ENCODE data around the gene MBD5. TPM values are rescaled to one million over a fixed set of nuclear protein-coding genes. Genes with fewer than 3 reads are reported as not detected.

The MBD5 gene
- polyA plus RNA-seq, 1 of the 3 experiments (the other 2 are of a cell fraction), result 7.4 TPM

GRCh38 chr2:148350199-148350598 is 329.3 kb downstream of the MBD5 start:
- WGBS (ENCODE audit: low lambda C conversion rate), result 65% methylated on average over 1 of the region's 1 CpG
- no peaks in the 10 kb centered on the region for H3K9me3 ChIP-seq
- H4K20me1 ChIP-seq (ENCODE audit: insufficient read depth), result no peaks in the 10 kb centered on the region
- no peak overlapping the region for H2AFZ ChIP-seq (ENCODE audit: low read depth)
- no peak overlapping the region for H3K4me2 ChIP-seq
- ChIA-PET CTCF (interaction anchor here (0.9 kb wide), 1 partner anchor 10 kb away, joined by 3 read pairs; no protein-coding TSS in a partner anchor), POLR2A (no interaction called here)
- DNase-seq, result peak; percentile 8
- H3F3A ChIP-seq (replicated peaks; ENCODE audit: insufficient read depth), result no peaks in the 10 kb centered on the region
- no peak overlapping the region for H3K9ac ChIP-seq
- H3K79me2 ChIP-seq (ENCODE audit: insufficient read depth), result no peaks in the 10 kb centered on the region
- peaks cover 0 to 3% of the 10 kb centered on the region in 2 experiments for H3K36me3 ChIP-seq (replicated peaks in 1 of 2; ENCODE audit: control insufficient read depth in 1 of 2, insufficient read depth in 2 of 2, low read length in 1 of 2)
- H3K4me1 ChIP-seq (ENCODE audit: control insufficient read depth in 1 of 2, insufficient read depth in 2 of 2, low read depth in 1 of 2, low read length in 1 of 2), result no peaks in the 10 kb centered on the region; a peak in 1 of 4 replicates
- no peaks in the 10 kb centered on the region for H3K27me3 ChIP-seq (ENCODE audit: insufficient read depth)
- TF ChIP-seq RCOR1 (IDR thresholded peaks at IDR 0.05; ENCODE audit: low read length) (0 out of 2 replicates have a peak, but pooled peaks have one; percentile 8), GATA2 (CRISPR knock-in tag; IDR thresholded peaks at IDR 0.05) (peak; percentile 62), EP300 (IDR thresholded peaks at IDR 0.05; ENCODE audit: borderline replicate concordance in 1 of 2, low read depth in 1 of 2, low read length in 1 of 2) (no peak)
- no peak overlapping the region for H3K4me3 ChIP-seq (ENCODE audit: low read depth in 2 of 2, low read length in 1 of 2)
- H3K9me2 ChIP-seq, result no peaks in the 10 kb centered on the region
- no peak overlapping the region for H3K27ac ChIP-seq (ENCODE audit: low read depth in 2 of 2, low read length in 1 of 2)

DNA sequence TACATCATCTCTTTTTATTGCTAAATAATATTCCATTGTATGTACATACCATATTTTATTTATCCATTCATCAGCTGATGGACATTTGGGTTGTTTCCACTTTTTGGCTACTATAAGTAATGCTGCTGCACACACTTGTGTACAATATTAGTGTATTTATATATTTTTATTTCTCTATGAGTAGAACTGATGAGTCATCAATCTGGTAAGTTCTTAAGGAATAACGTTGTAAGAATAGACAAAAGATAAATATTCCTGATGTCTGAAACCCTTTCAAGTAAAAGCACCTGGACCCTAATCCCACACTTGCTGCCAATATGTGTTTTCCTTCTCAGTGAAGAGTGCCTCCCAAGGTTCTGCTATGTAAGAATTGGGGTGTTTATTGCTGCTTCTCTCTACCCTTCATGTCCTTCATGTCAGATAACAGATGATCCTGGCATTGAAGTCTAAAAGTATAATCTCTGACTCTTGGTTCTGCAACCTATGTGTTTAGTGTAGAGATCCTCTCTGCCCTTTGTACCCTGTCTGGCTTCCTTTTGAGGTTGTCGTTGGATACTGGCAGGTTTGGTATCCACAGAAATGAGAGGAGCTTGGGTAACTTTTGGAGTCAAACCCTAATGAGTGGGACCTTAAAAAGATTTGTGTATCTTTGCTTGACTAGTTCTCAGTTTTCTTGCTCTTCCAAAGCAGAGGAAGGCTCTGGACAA is 330.7 kb downstream of the MBD5 start:
- no peaks in the 10 kb centered on the region; a peak in 1 of 4 replicates for H3K4me1 ChIP-seq (ENCODE audit: control insufficient read depth in 1 of 2, insufficient read depth in 2 of 2, low read depth in 1 of 2, low read length in 1 of 2)
- H4K20me1 ChIP-seq (ENCODE audit: insufficient read depth), result no peaks in the 10 kb centered on the region
- no peaks in the 10 kb centered on the region for H3K27me3 ChIP-seq (ENCODE audit: insufficient read depth)
- H3K4me2 ChIP-seq, result no peak overlapping the region
- 0 out of 2 replicates have a peak, but pooled peaks cover 4% of the 10 kb centered on the region for H3K79me2 ChIP-seq (ENCODE audit: insufficient read depth)
- WGBS (ENCODE audit: low lambda C conversion rate), result 93% methylated on average over 2 of the region's 2 CpGs
- H3K9me3 ChIP-seq, result no peaks in the 10 kb centered on the region
- H3K36me3 ChIP-seq (replicated peaks in 1 of 2; ENCODE audit: control insufficient read depth in 1 of 2, insufficient read depth in 2 of 2, low read length in 1 of 2), result no peaks in the 10 kb centered on the region
- no peaks in the 10 kb centered on the region for H3K9me2 ChIP-seq
- no peak overlapping the region for H3K9ac ChIP-seq
- ChIA-PET POLR2A (no interaction called here), CTCF (no interaction called here)
- no peak overlapping the region for H3K4me3 ChIP-seq (ENCODE audit: low read depth in 2 of 2, low read length in 1 of 2)
- TF ChIP-seq FOSL2 (IDR thresholded peaks at IDR 0.05; ENCODE audit: borderline replicate concordance, low read depth) (no peak), MEF2A (IDR thresholded peaks at IDR 0.05; ENCODE audit: borderline replicate concordance, low read depth) (no peak), MXI1 (IDR thresholded peaks at IDR 0.05; ENCODE audit: low read depth, low read length) (no peak), SMC3 (IDR thresholded peaks at IDR 0.05; ENCODE audit: low read depth, low read length) (no peak), NFIC (IDR thresholded peaks at IDR 0.05; ENCODE audit: borderline replicate concordance) (no peak), NRF1 (IDR thresholded peaks at IDR 0.05; ENCODE audit: low read depth, low read length) (no peak), POLR2AphosphoS5 (IDR thresholded peaks at IDR 0.05; ENCODE audit: low read depth, low read length) (no peak), RXRA (IDR thresholded peaks at IDR 0.05; ENCODE audit: borderline replicate concordance, low read depth) (no peak), EP300 (IDR thresholded peaks at IDR 0.05; ENCODE audit: borderline replicate concordance in 1 of 2, low read depth in 1 of 2, low read length in 1 of 2) (no peak), CTCF (IDR thresholded peaks at IDR 0.05) (no peak), RCOR1 (IDR thresholded peaks at IDR 0.05; ENCODE audit: low read length) (no peak), GATA2 (CRISPR knock-in tag; IDR thresholded peaks at IDR 0.05) (no peak), YY1 (IDR thresholded peaks at IDR 0.05; ENCODE audit: low read depth) (no peak)
- TF ChIP-seq, protein P1, sequence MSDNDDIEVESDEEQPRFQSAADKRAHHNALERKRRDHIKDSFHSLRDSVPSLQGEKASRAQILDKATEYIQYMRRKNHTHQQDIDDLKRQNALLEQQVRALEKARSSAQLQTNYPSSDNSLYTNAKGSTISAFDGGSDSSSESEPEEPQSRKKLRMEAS (IDR thresholded peaks at IDR 0.05; ENCODE audit: low read depth), result no peak
- TF ChIP-seq, protein P2, sequence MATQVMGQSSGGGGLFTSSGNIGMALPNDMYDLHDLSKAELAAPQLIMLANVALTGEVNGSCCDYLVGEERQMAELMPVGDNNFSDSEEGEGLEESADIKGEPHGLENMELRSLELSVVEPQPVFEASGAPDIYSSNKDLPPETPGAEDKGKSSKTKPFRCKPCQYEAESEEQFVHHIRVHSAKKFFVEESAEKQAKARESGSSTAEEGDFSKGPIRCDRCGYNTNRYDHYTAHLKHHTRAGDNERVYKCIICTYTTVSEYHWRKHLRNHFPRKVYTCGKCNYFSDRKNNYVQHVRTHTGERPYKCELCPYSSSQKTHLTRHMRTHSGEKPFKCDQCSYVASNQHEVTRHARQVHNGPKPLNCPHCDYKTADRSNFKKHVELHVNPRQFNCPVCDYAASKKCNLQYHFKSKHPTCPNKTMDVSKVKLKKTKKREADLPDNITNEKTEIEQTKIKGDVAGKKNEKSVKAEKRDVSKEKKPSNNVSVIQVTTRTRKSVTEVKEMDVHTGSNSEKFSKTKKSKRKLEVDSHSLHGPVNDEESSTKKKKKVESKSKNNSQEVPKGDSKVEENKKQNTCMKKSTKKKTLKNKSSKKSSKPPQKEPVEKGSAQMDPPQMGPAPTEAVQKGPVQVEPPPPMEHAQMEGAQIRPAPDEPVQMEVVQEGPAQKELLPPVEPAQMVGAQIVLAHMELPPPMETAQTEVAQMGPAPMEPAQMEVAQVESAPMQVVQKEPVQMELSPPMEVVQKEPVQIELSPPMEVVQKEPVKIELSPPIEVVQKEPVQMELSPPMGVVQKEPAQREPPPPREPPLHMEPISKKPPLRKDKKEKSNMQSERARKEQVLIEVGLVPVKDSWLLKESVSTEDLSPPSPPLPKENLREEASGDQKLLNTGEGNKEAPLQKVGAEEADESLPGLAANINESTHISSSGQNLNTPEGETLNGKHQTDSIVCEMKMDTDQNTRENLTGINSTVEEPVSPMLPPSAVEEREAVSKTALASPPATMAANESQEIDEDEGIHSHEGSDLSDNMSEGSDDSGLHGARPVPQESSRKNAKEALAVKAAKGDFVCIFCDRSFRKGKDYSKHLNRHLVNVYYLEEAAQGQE (IDR thresholded peaks at IDR 0.05; ENCODE audit: low read depth, low read length), result no peak
- TF ChIP-seq, protein P3, sequence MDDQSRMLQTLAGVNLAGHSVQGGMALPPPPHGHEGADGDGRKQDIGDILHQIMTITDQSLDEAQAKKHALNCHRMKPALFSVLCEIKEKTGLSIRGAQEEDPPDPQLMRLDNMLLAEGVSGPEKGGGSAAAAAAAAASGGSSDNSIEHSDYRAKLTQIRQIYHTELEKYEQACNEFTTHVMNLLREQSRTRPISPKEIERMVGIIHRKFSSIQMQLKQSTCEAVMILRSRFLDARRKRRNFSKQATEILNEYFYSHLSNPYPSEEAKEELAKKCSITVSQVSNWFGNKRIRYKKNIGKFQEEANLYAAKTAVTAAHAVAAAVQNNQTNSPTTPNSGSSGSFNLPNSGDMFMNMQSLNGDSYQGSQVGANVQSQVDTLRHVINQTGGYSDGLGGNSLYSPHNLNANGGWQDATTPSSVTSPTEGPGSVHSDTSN (IDR thresholded peaks at IDR 0.05), result no peak
- H3K27ac ChIP-seq (ENCODE audit: low read depth in 2 of 2, low read length in 1 of 2), result no peak overlapping the region
- H2AFZ ChIP-seq (ENCODE audit: low read depth), result no peak overlapping the region
- no peaks in the 10 kb centered on the region for H3F3A ChIP-seq (replicated peaks; ENCODE audit: insufficient read depth)
- DNase-seq, result no peak

Measured in SK-N-SH (cell line).